SJCRH30 (cell line): ENCODE results near the gene C5orf46. TPM values are rescaled to one million over a fixed set of nuclear protein-coding genes. Genes with fewer than 3 reads are reported as not detected.

Source experiments
- total RNA-seq: library from RNA; depleted of rRNA; stranded (reverse); fragments of >200 nt; shearing (Covaris generic); gene quantifications from 2 replicates; pipeline ENCODE4 v1.2.3, GENCODE V29; 2014; rRNA removed

The C5orf46 gene
- total RNA-seq, 1 experiment from 2014 or later = 0.38 TPM

Other genes with a start within 250 kb of the C5orf46 start
- 83.8 and 88.6 TPM in 2 replicates for gene JAKMIP2, start 123.8 kb downstream of the C5orf46 start, total RNA-seq
- gene SPINK1, start 74.9 kb downstream of the C5orf46 start, total RNA-seq = not detected in 2 replicates
- gene SCGB3A2, start 27.8 kb downstream of the C5orf46 start, total RNA-seq = not detected in 2 replicates
- 0.91 and 1.3 TPM in 2 replicates for gene SPINK5, start 157.4 kb upstream of the C5orf46 start, total RNA-seq